ENCODE data around the gene FNDC3B. TPM values are rescaled to one million over a fixed set of nuclear protein-coding genes. Genes with fewer than 3 reads are reported as not detected.
"Not testable (repeated sequence)": the region's sequence is repeated elsewhere in the genome, so short reads cannot be mapped to it uniquely, and the experiment has no call there.

FNDC3B gene
- 73.1 TPM for polyA plus RNA-seq (2013, experiment 1 of 2; ENCODE audit: insufficient read length)
- 67.8 TPM for polyA plus RNA-seq (2013, experiment 2 of 2; ENCODE audit: insufficient read length)

DNA sequence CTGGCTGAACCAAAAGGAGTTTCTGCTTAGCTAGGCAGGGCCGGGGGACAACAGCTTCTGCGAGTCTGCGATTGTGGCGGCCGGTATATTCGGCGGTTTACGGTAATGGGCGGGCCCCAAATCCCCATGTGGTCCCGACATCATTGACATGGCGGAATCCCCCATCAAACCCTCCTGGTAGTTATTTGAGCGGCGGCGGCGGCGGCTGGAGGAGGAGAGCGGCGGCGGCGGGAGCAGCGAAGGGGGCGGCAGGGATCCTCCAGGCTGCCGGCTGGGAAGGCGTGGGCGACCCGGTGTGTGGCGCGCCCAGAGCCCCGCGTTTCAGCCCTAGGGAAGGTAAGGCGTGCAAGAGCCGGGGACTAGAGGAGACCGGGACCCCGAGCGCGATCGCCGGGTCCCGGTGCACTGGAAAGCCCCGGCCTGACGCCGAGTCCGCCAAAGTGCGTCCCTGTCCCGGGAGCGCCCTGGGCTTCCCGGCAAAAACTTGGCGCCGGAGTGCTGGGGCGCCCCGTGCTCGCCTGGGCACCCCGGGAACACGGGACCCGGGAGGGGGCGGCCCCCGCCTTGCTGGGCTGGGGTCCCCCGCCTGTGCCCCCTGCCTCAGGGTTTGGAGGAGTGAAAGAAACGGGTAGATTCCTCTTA is at the start of gene FNDC3B:
TSS of gene FNDC3B (plus strand) at position 143 of the 642 bp plus-strand sequence. CDS start 72,902 bp downstream, outside the sequence.
- peak; percentile 98 for DNase-seq

DNA sequence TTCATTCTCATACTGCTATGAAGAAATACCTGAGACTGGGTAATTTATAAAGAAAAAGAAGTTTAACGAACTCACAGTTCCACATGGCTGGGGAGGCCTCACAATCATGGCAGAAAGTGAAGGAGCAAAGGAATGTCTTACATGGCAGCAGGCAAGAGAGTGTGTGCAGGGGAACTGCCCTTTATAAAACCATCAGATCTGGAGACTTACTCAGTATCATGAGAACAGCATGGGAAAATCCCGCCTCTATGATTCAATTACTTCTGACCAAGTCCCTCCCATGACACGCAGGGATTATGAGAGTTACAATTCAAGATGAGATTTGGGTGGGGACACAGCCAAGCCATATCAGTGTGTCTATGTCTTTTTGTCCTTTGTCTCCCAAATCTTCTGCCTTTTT is 49.1 kb upstream of the FNDC3B start:
- DNase-seq: not testable (repeated sequence)

DNA sequence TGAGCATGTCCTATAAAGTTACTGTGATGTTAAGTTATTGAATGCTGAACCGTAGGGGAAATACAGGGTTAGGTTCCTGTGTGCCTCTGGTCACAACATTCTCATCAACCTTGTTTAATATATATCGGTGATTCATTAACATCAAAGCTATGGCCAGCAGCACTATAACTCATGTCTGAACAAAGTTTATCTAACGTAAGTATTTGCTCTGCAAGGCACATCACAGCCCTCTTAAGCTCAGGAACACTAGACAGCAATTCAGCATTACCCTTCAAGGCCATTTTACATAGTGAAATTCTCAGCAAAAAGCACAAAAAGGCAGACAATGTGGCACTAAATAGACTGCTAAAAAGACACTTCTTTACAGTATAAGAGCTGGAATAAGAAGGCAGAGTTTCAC is 48.2 kb upstream of the FNDC3B start:
- DNase-seq: no peak

DNA sequence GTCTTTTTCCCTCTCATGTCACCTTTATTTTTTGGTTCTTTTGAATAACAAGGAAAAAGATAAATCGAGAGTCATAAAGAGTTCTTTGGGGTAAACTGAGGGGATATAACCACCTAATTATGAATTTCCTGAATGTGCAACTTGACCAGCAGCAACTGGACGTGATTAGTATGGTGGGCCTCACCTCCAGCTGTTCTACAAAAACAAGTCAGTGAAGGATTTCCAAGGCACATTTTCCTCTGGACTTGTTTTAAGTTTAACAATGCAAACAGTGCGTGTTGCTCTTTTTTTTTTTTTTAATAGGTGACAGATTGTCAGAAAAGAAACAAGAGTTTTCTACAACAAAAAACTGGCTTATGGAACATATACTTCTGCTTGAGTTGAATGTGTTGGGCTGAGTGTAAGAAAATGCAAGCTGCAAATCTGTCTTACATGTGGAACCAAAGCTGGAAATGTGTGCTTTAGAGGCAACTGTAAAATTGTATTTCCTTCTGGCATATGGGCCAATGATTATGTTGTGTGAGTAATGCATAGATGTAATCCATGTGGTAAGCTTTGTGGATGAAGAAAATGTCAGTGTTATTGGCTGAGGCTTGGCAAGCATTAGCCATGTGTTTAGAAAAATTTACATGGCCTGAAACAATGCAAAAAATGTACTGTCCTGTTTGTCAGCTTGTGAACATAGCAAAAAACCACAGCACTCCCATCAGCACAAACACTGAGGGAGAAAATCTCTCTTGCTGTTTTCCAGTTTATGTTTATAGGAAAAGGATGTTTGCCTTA is 44.5 kb upstream of the FNDC3B start:
- peak; percentile 96 for DNase-seq

DNA sequence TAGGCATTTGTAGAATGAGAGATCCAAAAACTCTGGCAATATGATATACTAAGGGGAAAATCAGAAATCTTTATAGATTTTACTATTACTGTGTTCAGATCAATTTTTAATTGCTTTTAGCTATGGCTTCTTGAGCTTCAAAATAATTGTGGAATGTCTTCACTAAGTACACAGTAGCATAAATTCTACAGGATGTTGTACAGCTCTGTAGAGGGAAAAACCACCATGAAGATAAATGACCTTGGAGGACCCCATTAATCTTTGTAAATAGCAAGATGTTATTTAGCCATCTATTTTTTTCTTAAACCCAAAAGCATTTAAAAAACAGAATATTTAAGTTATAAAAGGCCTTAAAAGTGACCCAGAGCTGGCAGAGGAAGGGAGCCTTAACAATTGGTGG is 43.9 kb upstream of the FNDC3B start:
- peak; percentile 63 for DNase-seq

DNA sequence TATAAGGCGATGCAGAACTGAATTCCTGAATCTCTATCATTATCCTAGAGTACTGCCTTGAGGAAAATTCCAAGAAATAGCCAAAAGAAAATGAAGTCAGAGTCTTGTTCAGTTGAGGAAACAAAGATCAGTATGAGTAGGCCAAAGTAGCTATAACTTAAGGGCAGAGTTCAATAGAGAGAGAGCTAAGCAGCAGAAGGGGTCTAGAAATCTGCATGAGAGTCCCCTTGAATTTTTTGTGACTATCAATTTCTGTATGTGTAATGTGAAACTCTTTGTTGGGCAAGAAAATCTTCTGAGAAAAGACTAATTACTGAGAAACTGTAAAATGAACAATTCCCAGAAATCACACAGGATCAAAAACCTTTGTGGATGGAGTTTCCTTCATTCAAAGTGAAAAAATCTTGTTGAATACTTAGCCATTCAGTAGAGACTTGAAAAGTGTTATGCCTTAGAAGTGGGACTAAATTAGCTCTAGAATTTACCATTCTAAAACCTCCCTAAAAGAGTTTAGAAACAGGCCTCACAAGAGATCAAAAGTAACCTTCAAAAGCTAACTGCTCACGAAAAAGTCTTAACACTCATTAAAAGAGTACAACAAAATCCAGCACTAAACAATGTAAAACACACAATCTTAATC is 43.1 kb upstream of the FNDC3B start:
- no peak for DNase-seq

DNA sequence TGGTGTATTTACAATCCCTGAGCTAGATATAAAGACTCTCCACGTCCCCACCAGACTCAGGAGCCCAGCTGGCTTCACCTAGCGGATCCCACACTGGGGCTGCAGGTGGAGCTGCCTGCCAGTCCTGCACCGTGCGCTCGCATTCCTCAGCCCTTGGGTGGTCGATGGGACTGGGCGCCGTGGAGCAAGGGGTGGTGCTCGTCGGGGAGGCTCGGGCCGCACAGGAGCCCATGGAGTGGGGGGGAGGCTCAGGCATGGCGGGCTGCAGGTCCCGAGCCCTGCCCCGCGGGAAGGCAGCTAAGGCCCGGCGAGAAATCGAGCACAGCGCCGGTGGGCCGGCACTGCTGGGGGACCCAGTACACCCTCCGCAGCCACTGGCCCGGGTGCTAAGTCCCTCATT is 40.6 kb upstream of the FNDC3B start:
- not testable (repeated sequence) for DNase-seq

DNA sequence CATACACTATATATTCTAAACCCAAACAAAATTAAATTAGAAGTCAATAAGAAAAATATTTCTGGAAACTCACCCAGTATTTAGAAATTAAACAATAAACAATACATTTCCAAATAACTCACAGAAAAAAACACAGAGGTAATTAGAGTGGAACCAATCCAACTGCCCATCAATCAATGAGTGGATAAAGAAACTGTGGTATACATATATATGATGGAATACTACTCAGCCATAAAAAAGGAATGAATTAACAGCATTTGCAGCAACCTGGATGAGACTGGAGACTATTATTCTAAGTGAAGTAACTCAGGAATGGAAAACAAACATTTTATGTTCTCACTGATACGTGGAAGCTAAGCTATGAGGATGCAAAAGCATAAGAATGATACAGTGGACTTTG is 37.8 kb upstream of the FNDC3B start:
- not testable (repeated sequence) for DNase-seq

DNA sequence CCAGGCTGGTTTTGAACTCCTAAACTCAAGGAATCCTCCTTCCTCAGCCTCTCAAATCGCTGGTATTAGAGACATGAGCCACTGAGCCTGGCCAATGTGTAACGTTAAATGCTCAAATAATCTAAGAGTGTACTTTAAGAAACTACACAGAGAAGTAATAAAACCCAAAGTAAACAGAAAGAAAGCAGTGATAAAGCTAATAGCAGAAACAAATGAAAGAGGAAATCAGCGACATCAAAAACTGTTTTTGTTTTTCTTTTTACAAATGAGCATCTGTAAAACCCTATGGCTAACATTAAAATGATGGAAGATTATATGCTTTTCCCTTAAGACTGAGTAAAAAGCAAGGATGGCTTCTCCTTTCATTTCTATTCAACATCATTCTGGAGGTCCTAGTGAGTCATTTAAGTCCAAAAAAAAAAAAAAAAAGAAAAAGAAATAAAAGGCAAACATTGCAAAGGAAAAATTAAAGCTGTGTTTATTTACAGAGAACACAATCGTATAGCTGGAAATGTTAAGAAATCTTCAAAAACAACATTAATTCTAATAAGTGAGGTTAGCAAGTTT is 36.8 kb upstream of the FNDC3B start:
- no peak for DNase-seq

DNA sequence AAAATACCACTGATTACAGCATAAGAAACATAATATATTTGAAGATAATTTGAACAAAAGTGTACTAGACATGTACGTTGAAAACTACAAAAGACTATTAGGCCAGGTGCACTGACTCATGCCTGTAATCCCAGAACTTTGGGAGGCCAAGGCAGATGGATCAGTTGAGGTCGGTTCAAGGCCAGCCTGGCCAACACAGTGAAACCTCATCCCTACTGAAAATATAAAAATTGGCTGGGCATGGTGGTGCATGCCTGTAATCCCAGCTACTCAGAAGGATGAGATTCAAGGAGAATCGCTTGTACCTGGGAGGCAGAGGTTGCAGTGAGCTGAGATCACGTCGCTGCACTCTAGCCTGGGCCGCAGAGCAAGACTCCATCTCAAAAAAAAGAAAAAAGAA is 36.2 kb upstream of the FNDC3B start:
- DNase-seq: no peak

DNA sequence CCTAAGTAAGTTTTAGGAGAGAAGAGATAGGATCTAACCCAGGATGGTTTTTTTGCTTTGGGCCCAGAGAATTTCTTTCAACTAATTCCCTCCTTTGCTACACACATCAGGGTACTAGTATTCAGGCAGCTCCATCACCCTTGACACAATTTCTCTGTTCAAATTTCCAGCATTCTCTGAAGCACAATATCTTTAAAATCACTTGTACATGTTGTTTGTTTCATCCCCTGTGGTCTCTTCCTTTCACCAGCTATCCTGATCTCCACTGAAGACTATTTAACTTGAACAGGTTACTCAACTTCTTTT is 32.4 kb upstream of the FNDC3B start:
- no peak for DNase-seq

DNA sequence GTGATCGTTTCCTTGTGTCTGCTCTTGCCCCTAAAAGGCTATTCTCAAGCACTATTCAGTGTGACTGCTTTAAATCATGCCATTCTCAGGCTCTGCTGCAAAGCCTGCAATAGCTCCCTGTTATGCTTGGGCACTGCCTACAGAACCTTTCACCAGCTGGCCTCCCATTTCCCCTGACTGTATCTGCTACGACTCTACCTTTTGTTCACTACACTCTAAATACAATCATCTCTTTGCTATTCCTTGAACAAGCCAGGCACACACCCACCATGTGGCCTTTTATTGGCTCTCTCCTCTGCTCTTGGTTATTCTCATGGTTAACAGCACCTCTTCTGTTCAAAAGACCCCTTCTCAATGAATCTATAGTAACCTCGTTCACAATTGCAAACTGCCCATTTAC is 29.6 kb upstream of the FNDC3B start:
- DNase-seq: no peak

DNA sequence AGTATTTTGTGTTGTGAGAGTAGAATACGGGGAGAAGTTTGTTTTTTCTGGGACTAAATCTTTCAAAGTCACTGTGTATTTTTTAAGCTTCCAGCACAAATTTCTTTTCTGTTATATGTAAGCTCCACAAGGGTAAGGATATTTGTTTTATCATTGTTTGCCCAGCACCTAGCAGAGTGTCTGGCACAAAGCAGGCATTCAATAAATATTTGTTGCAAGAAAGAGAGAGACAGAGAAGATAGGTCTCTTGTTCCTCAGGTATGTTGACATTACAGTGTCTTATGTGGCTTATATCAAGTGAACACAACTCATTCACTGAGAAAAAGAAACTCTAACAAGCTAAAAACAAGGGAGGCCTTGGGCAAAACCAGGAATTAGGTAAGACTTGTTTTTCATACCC is 26.6 kb upstream of the FNDC3B start:
- no peak for DNase-seq

DNA sequence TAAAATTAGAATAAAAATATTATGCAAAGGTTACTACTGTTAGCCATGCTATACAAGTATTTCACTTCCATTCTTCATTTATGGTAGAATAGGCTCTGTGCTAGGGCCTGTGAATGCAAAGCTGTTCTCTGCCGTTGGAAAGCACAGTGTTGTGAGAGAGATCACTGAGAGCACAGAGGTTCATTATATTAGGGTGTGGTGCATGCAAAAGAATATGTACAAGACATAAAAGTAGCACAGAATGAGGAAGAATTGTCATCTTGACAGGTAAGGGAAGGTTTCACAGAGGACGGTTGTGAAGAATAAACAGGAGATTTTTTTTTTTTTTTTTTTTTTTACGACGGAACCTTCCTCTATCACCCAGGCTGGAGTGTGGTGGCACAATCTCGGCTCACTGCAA is 25.2 kb upstream of the FNDC3B start:
- DNase-seq: no peak

DNA sequence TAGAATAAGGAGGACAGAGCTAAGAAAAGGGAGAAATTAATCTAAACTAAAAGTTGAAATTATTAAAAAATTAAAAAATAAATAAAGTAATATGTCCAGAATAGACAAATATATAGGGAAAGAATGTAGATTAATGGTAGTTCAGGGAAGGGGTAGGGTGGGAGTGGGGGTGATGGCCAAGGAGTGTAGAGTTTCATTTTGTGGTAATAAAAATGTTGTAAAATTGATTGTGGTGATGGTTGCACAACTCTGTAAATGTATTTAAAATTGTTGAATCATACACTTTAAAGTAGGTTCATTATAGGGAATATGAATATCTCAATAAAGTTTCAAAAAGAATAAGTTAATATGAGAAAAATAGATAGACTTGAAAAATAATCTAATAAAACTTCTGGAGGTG is 21.0 kb upstream of the FNDC3B start:
- no peak for DNase-seq

DNA sequence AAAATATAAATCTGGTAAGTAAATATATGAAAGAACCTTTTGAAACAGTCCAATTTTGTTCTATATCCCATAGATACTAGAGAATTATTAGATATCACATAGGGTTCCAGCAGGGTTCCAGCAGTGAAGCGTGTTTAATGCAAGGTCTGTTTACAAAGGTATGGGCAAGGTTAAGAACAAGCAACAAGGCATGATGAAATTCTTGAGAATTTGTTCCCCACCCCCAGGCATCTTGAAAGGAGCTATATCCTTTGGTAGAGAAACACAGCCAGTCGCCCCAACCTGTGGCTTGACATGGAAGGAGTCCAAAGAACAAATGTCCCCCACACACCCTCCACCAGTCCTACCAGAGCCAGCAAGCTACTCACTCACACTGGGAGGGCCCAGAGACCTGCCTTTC is 18.6 kb upstream of the FNDC3B start:
- no peak for DNase-seq

DNA sequence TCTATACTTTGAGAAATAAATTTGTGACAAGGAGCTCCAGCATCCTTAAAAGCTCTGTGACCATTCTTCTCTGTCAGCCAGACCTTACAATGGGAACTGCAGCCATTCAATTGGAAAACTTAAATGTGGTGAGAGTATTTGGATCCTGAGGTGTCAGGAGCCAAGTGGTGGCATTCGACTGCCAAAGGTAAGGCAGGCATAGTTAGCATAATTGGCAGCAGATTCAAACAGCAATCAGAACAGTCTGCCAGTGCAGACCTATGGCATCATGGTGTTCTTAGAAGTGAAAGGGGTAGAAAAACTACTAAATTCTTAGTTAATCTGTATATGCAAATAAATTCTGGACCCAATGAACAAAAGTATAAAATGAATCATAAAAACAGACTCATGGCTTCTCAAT is 18.2 kb upstream of the FNDC3B start:
- DNase-seq: no peak

DNA sequence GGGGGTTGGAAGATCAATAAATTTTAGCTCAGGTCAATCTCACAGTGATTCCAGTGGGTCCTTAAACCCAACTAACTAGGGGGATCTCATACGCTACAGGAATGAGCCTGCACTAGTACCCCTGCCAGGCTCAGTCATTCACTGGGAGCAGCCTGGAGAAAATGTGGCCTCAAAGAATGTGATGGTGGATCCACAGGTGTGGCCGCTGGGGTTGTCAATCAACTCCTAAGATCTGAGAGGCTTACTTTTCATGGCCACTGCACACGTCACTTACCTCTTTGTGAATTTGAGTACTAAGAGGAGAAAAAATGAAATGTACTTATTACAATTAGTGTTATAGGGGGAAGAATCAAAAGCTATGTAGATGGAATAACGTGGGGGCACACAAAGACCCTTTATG is 17.5 kb upstream of the FNDC3B start:
- no peak for DNase-seq

DNA sequence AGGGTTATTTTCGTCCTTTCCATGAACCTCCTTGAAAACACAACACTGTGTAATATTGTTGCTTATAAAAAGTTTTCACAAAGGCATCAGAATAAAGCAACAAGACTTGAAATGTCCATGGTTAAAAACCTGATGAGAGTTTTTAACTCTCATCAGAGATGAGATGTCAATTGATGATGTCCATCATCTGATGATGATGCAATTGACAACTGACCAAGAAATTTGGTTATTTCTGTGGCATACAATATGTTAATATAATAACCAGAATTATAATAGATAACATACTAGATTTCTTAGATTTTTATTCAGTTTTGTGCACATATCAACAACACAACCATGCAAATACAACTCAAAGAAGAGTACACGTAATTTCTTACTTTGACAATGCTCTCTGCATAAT is 15.5 kb upstream of the FNDC3B start:
- DNase-seq: no peak

DNA sequence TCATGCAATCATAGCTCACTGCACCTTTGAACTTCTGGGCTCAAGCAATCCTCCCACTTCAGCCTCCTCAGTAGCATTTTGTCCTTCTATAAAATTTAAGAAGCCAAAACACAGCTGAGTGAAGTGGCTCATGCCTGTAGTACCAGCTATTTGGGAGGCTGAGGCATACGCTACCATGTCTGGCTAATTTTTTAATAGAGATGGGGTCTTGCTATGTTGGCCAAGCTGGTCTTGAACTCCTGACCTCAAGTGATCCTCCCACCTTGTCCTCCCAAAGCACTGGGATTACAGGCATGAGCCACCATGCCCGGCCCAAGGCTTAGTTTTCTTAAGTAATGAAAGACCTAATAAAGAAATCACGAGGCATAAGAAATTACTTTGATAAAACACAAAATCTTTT is 14.7 kb upstream of the FNDC3B start:
- no peak for DNase-seq

DNA sequence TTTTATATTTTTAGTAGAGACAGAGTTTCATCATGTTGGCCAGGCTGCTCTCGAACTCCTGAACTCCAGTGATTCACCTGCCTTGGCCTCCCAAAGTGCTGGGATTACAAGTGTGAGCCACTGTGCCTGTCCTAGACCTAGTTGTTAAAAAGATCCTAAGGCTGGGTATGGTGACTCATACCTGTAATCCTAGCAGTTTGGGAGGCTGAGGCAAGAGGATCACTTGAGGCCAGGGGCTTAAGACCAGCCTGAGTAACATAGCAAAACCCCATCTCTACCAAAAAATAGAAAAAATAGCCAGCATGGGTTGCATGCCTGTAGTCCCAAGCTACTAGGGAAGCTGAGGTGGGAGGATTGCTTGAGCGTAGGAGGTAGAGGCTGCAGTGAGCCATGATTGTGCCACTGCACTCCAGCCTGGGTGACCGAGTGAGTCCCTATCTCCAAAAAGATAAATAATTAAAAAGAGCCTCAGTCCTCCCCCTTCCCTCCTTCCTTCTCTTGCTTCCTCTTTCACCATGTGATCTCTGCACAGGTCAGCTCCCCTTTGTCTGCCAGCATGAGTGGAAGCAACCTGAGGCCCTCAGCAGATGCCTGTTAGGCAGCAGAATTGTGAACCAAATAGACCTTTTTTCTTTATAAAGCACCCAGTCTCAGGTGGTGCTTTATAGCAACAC is 9.8 kb upstream of the FNDC3B start:
- no peak for DNase-seq

DNA sequence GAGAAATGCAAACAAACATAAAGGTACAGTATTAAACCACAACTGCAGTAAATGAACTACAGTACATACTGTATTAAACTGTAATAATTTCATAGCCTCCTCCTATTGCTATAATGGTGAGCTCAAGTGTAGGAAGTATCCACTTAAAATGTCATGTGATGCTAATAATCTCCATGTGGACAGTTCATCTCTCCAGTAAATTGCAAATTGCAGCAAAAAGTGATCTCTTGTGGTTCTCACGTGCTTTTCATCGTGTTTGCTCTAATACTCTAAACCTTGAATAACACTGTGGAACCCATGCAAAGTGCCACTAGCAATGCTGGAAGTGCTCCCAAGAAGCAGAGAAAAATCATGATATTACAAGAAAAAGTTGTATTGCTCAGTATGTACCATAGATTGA is 9.2 kb upstream of the FNDC3B start:
- DNase-seq: no peak

DNA sequence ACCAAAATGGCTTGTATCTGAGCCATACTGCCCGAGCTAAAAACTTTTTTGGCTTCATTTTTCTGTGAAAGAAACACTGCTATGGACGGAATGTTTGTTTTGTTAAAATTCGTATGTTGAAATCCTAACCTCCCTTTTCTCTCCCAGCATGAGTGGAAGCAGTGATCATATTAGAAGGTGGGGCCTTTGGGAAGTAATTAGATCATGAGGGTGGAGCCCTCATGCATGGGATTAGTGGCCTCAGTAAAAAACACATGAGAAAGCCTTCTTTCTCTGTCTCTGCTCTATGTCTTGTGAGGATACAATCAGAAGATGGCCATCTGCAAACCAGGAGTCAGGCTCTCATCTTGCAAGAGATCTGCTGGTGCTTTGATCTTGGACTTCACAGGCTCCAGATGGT is 7.4 kb upstream of the FNDC3B start:
- DNase-seq: no peak

Data from fibroblast of skin of abdomen (primary cell).